K562 (cell line): ENCODE measurements around the gene PSG6. TPM values are rescaled to one million over a fixed set of nuclear protein-coding genes. Genes with fewer than 3 reads are reported as not detected.
"Not testable (repeated sequence)": the region's sequence is repeated elsewhere in the genome, so short reads cannot be mapped to it uniquely, and the experiment has no call there.

Experiments
- ATAC-seq: fragments of 200-7000 bp; cut with Tn5 transposase; 3 replicates; pipeline ENCODE4 v1.9.1; 2020; ENCODE audit warnings: moderate library complexity
- BruUV-seq: library from RNA; stranded (reverse); fragments of 400-500 nt; replicated peaks from 2 replicates; lab custom pipeline; 2021; lab: Mats Ljungman, UMichigan
- CTCF ChIA-PET: fragments of 300-600 bp; formaldehyde crosslinking; extraction: SDS; loops from one replicate; lab custom pipeline; 2021; ENCODE audit warnings: low intra/inter-chr PET ratio; lab: Yijun Ruan, JAX
- POLR2A ChIA-PET: fragments of 300-600, 350-650 bp; sonication (Branson Sonifier 250); formaldehyde crosslinking; extraction: SDS; loops from one replicate; lab custom pipeline; 2021; ENCODE audit warnings: antibody characterized with exemption, inconsistent platforms; lab: Yijun Ruan, JAX
- DNase-seq, 4 experiments: peaks; one replicate each; pipeline versions ENCODE4 v3.0.0 to v3.0.0-alpha.2; 2011 to 2018; ENCODE audit warnings: low spot score in 3 of 4, mixed read lengths in 3 of 4; ENCODE audit errors: extremely low read depth in 1 of 4
- FAIRE-seq: peaks from 2 replicates; lab custom pipeline; 2011; peaks lifted over from hg19 to GRCh38; lab: Jason Lieb, UNC
- H2AFZ ChIP-seq: 2 replicates; pipeline ENCODE4 v1.6.0; 2011; ENCODE audit warnings: low read depth, low read length, control low read depth, inconsistent platforms
- H3K27ac ChIP-seq: fragments of 200-600 bp; 3 replicates; pipeline ENCODE4 v1.8.0; 2011; ENCODE audit warnings: low read depth, mild to moderate bottlenecking, control low read depth, inconsistent platforms, low read length, moderate library complexity, mixed read lengths; ENCODE audit errors: extremely low read depth
- H3K27me3 ChIP-seq, 2 experiments: fragments of 300-600 bp in 1 of 2; 2 replicates in 1 of 2; 3 replicates in 1 of 2; pipeline versions ENCODE4 v1.6.0 to v1.8.0; 2011; ENCODE audit warnings: inconsistent platforms in 2 of 2, low read length in 2 of 2, mild to moderate bottlenecking in 1 of 2, mixed read lengths in 1 of 2, moderate library complexity in 1 of 2; ENCODE audit not compliant: control insufficient read depth in 2 of 2, insufficient read depth in 2 of 2
- H3K36me3 ChIP-seq: fragments of 300-600 bp; 3 replicates; pipeline ENCODE4 v1.8.0; 2011; ENCODE audit warnings: mild to moderate bottlenecking, low read length, inconsistent platforms; ENCODE audit not compliant: control insufficient read depth, insufficient read depth
- H3K4me1 ChIP-seq, 2 experiments: fragments of 200-600 bp in 1 of 2; replicated peaks in 1 of 2; 2 replicates in 1 of 2; 3 replicates in 1 of 2; pipeline versions ENCODE4 v1.5.1 to v1.8.0; 2011; ENCODE audit warnings: inconsistent platforms in 2 of 2, low read length in 2 of 2, mild to moderate bottlenecking in 1 of 2, mixed read lengths in 1 of 2, moderate library complexity in 1 of 2; ENCODE audit not compliant: control insufficient read depth in 2 of 2, insufficient read depth in 2 of 2
- H3K4me2 ChIP-seq: 2 replicates; pipeline ENCODE4 v1.6.1; 2011; ENCODE audit warnings: low read length, control low read depth, inconsistent platforms, mixed read lengths; ENCODE audit not compliant: insufficient read depth
- H3K4me3 ChIP-seq: fragments of 200-600 bp; sonication (generic), shearing (Covaris generic); 2 replicates; pipeline ENCODE4 v1.5.1; 2016; ENCODE audit warnings: control low read depth, inconsistent platforms
- H3K79me2 ChIP-seq: fragments of 200-600 bp; 3 replicates; pipeline ENCODE4 v1.8.0; 2011; ENCODE audit warnings: low read length, inconsistent platforms; ENCODE audit not compliant: control insufficient read depth, insufficient read depth
- H3K9ac ChIP-seq, 2 experiments: 2 replicates each; pipeline versions ENCODE4 v1.6.0 to v1.6.1; 2011; ENCODE audit warnings: low read depth in 2 of 2, low read length in 2 of 2, control low read depth in 1 of 2, inconsistent platforms in 1 of 2, mild to moderate bottlenecking in 1 of 2, mixed read lengths in 1 of 2; ENCODE audit not compliant: insufficient read depth in 1 of 2
- H3K9me1 ChIP-seq: one replicate; pipeline ENCODE4 v1.6.0; 2011; ENCODE audit warnings: inconsistent platforms, mild to moderate bottlenecking, low read length, moderate library complexity; ENCODE audit not compliant: control insufficient read depth, insufficient read depth
- H3K9me3 ChIP-seq: replicated peaks from 2 replicates; pipeline ENCODE4 v1.5.1; 2011; ENCODE audit warnings: low read depth, low read length, inconsistent platforms; ENCODE audit not compliant: control insufficient read depth, insufficient read depth
- H4K20me1 ChIP-seq: replicated peaks from 2 replicates; pipeline ENCODE4 v1.6.1; 2011; ENCODE audit warnings: low read length, inconsistent platforms, mixed read lengths; ENCODE audit not compliant: control insufficient read depth, insufficient read depth
- WGBS: fragments of 100-300 bp; shearing (Covaris generic); methylation state at CpG from one replicate; pipeline ENCODE4 v1.1.6; 2016; ENCODE audit warnings: low coverage, mixed read lengths; ENCODE audit not compliant: insufficient coverage; ENCODE audit errors: missing lambda C conversion rate; 5-methylcytosine and 5-hydroxymethylcytosine counted together
- in situ Hi-C: fragments of 300-500 bp; cut with MboI; formaldehyde crosslinking; loops from 4 replicates; pipeline ENCODE4 v1.15.0; 2018; ENCODE audit warnings: inconsistent platforms, mixed read lengths
- intact Hi-C: fragments of 100-400 bp; cut with micrococcal nuclease; formaldehyde crosslinking; loops from 2 replicates; pipeline ENCODE4 v1.14.2; 2022
- polyA plus RNA-seq, 8 experiments: library from polyadenylated mRNA; depleted of rRNA in 4 of 8; stranded (reverse) in 5 of 8; unstranded in 3 of 8; fragments of >200 nt; fragmentation: Nextera tagmentation in 2 of 8; fragmentation: Illumina TruSeq in 1 of 8; extraction: Ambion mirVana in 2 of 8; extraction: Trizol in 1 of 8; gene quantifications; 2 replicates each; pipeline versions ENCODE4 v1.2.1 to v1.2.3, GENCODE V29; 2011 to 2014; ENCODE audit warnings: inconsistent platforms in 1 of 8, missing spikeins in 1 of 8
- total RNA-seq, 7 experiments: library from RNA; depleted of rRNA in 6 of 7; stranded (reverse); fragments of >200 nt in 6 of 7; fragmentation: Illumina TruSeq in 2 of 7; extraction: Trizol in 2 of 7; gene quantifications; 2 replicates each; pipeline versions ENCODE4 v1.2.1 to v1.2.3, GENCODE V29; 2011 to 2021; ENCODE audit warnings: low replicate concordance in 1 of 7

Gene PSG6
- total and polyA plus RNA-seq, 9 of the 15 experiments (the other 6 are each of a cell fraction or from before 2014, with no cell fraction given), result not detected

GRCh38 chr19:42898656-42899055, 19.0 kb downstream of the PSG6 start:
- DNase-seq, intact Hi-C loops, BruUV-seq, H2AFZ ChIP-seq, POLR2A ChIA-PET, CTCF ChIA-PET, H3K4me2 ChIP-seq, FAIRE-seq, H3K4me3 ChIP-seq, H3K9ac ChIP-seq, ATAC-seq, H3K27me3 ChIP-seq, in situ Hi-C loops, H3K79me2 ChIP-seq, H3K36me3 ChIP-seq, H3K9me3 ChIP-seq, H4K20me1 ChIP-seq, H3K4me1 ChIP-seq, H3K9me1 ChIP-seq, H3K27ac ChIP-seq: not testable (repeated sequence)
- WGBS, result 0% methylated on average over 1 of the region's 1 CpG

DNA sequence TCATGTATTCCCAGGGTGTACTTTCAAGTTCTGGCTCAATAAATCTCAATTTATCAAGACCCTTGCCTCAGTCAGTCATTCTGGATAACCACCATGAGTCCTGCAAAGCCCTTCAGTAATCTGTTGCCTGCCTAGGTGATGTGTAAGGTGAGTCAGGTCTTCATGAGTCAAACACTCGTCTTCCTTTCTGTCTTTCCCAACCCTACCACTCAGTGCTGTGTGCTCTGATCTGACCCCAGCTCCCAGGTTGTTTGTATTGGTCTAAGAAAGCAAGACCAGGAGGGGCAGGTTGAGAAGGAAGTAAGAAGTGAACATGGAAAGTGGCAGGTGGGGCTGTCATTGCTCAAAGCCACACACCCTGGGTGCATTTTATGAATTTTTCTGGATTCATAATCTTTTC, 20.0 kb downstream of the PSG6 start:
- ATAC-seq, H3K36me3 ChIP-seq, in situ Hi-C loops, POLR2A ChIA-PET, DNase-seq, H3K4me2 ChIP-seq, FAIRE-seq, intact Hi-C loops, H3K27ac ChIP-seq, H3K9me3 ChIP-seq, CTCF ChIA-PET, H4K20me1 ChIP-seq, H3K27me3 ChIP-seq, H2AFZ ChIP-seq, H3K9ac ChIP-seq, H3K4me1 ChIP-seq, H3K4me3 ChIP-seq, H3K9me1 ChIP-seq, BruUV-seq, H3K79me2 ChIP-seq: not testable (repeated sequence)
- 0% methylated on average over 1 of the region's 1 CpG for WGBS

DNA sequence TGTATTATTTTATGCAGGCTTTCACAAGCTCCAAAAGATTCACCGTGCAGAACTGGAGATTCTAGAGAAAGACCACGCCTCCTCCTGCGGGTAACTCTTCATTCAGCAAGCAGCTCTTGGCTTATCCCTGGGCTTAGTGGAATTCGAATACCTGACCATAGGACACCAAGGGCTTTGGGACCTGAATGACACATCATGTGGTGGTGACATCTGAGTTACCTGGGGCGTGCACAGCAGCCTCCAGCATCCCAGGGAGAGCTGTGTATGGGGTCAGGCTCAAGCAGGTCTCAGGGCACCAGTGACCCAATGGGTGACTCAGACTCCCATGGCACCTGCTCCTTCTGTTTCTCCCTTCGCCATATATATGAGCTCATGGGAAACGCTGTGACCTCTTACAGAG, 27.2 kb downstream of the PSG6 start:
- H3K27ac ChIP-seq, H3K79me2 ChIP-seq, H3K36me3 ChIP-seq, H3K9me3 ChIP-seq, ATAC-seq, H4K20me1 ChIP-seq, H3K27me3 ChIP-seq, intact Hi-C loops, CTCF ChIA-PET, in situ Hi-C loops, DNase-seq, H2AFZ ChIP-seq, H3K9me1 ChIP-seq, FAIRE-seq, H3K4me1 ChIP-seq, H3K4me2 ChIP-seq, H3K4me3 ChIP-seq, BruUV-seq, H3K9ac ChIP-seq: not testable (repeated sequence)
- WGBS, result 4% methylated on average over 7 of the region's 7 CpGs
- POLR2A ChIA-PET, result interaction anchor here (1.2 kb wide), 1 partner anchor 10 kb away, joined by 3 read pairs; no protein-coding TSS in a partner anchor

DNA sequence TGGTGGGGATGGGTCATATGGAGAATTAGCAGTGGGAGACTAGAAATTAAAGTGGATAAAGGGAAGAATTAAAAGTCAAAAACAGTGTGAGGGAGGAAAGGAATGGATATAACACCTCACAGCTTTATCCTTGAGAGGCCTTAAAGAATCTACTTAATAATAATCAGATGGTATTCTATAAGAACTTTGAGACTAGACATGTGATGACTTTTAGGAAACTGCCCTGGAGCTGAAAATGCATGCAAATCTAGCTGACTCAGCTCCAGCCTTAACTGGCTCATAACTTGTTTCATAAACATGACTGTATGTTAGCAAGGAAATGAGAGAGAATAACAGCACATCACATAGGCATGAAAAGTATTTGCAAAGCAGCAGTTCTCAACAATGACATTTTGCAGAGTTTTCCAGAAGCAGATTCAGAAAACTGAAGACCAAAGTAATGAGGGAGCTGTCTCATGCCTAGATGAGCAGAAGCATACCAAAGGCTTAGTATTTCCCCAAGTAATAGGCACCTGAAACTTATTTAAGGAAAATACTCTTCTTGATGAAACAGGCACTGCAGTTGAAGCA, 29.7 kb downstream of the PSG6 start:
- H4K20me1 ChIP-seq, H2AFZ ChIP-seq, CTCF ChIA-PET, H3K9ac ChIP-seq, POLR2A ChIA-PET, H3K4me2 ChIP-seq, H3K36me3 ChIP-seq, BruUV-seq, DNase-seq, H3K27ac ChIP-seq, H3K27me3 ChIP-seq, H3K4me1 ChIP-seq, H3K9me1 ChIP-seq, H3K9me3 ChIP-seq, in situ Hi-C loops, H3K79me2 ChIP-seq, FAIRE-seq, ATAC-seq, H3K4me3 ChIP-seq: not testable (repeated sequence)
- intact Hi-C loops, result loop anchor here (10.0 kb wide), 1 partner anchor 93 kb away; no protein-coding TSS in a partner anchor
